Transverse colon (tissue), 4 donors: Measurements from ENCODE around the gene SMKR1. TPM values are rescaled to one million over a fixed set of nuclear protein-coding genes. Genes with fewer than 3 reads are reported as not detected.
"Not testable (repeated sequence)": the region's sequence is repeated elsewhere in the genome, so short reads cannot be mapped to it uniquely, and the experiment has no call there.

Source experiments
- DNase-seq: peaks from one replicate; pipeline ENCODE4 v3.0.0-alpha.2; 2019
- H3K27ac ChIP-seq, 4 donors: fragments of 200-600 bp; sonication (generic); 2 replicates each; pipeline ENCODE4 v1.5.1; 2016 to 2018; ENCODE audit warnings: inconsistent platforms in 4 of 4
- H3K27me3 ChIP-seq: fragments of 200-600 bp; sonication (generic); 2 replicates; pipeline ENCODE4 v1.5.1; 2017; ENCODE audit warnings: inconsistent platforms
- H3K36me3 ChIP-seq, 4 donors: fragments of 200-600 bp; sonication (generic); 2 replicates each; pipeline ENCODE4 v1.5.1; 2017 to 2019; ENCODE audit warnings: inconsistent platforms in 4 of 4
- H3K4me1 ChIP-seq, 4 donors: fragments of 200-600 bp; sonication (generic); 2 replicates each; pipeline ENCODE4 v1.5.1; 2017 to 2020; ENCODE audit warnings: inconsistent platforms in 4 of 4
- H3K4me3 ChIP-seq, 4 donors: fragments of 200-600 bp; sonication (generic); 1 replicate in 1 of 4; 2 replicates in 3 of 4; pipeline versions ENCODE4 v1.5.1 to v1.6.1; 2017 to 2019; ENCODE audit warnings: inconsistent platforms in 4 of 4
- H3K9me3 ChIP-seq, 2 donors: fragments of 200-600 bp; sonication (generic); 2 replicates each; pipeline ENCODE4 v1.5.1; 2017 to 2019; ENCODE audit warnings: inconsistent platforms in 2 of 2
- CTCF ChIP-seq, 5 experiments: fragments of 200-600 bp in 3 of 5; fragments of 450-650 bp in 2 of 5; sonication (generic) in 3 of 5; IDR thresholded peaks; 1 replicate in 2 of 5; 2 replicates in 3 of 5; pipeline ENCODE4 v1.5.1; 2016 to 2017; ENCODE audit warnings: antibody characterized with exemption in 5 of 5, inconsistent platforms in 3 of 5, mild to moderate bottlenecking in 2 of 5, moderate library complexity in 1 of 5
- EP300 ChIP-seq: sonication (generic); formaldehyde crosslinking; IDR thresholded peaks from one replicate; pipeline ENCODE4 v1.6.1; 2017; ENCODE audit warnings: antibody characterized with exemption, low read depth
- POLR2A ChIP-seq: fragments of 450-650 bp; IDR thresholded peaks from one replicate; pipeline ENCODE4 v1.6.1; 2016; ENCODE audit warnings: antibody characterized with exemption, mild to moderate bottlenecking, moderate library complexity
- POLR2AphosphoS5 ChIP-seq, 3 donors: sonication (generic); formaldehyde crosslinking; IDR thresholded peaks; one replicate each; pipeline ENCODE4 v1.6.1; 2016; ENCODE audit warnings: antibody characterized with exemption in 3 of 3
- WGBS, 2 donors: methylation state at CpG; one replicate each; pipeline ENCODE4 v1.1.5; 2018; ENCODE audit warnings: low coverage in 1 of 2; 5-methylcytosine and 5-hydroxymethylcytosine counted together
- in situ Hi-C, 4 donors: fragments of 200-750 bp; cut with MboI; loops; one replicate each; pipeline versions ENCODE4 v1.15.0 to v1.15.1; 2017; ENCODE audit warnings: low sequenced_read_pairs in 3 of 4, low pct_ligation_motif_present in 1 of 4, low pct_unique_long_range_greater_than_20kb in 1 of 4
- intact Hi-C: fragments of 100-400 bp; cut with DNase I; formaldehyde crosslinking; loops from one replicate; pipeline ENCODE4 v1.15.1; 2023; ENCODE audit warnings: low total_unique reads
- total RNA-seq, 4 donors: library from RNA; depleted of rRNA; stranded (reverse); fragments of >200 nt; gene quantifications; one replicate each; pipeline ENCODE4 v1.1.0, GENCODE V29; 2016

The SMKR1 gene
- total RNA-seq, 4 donors from 2014 or later, result not detected

DNA sequence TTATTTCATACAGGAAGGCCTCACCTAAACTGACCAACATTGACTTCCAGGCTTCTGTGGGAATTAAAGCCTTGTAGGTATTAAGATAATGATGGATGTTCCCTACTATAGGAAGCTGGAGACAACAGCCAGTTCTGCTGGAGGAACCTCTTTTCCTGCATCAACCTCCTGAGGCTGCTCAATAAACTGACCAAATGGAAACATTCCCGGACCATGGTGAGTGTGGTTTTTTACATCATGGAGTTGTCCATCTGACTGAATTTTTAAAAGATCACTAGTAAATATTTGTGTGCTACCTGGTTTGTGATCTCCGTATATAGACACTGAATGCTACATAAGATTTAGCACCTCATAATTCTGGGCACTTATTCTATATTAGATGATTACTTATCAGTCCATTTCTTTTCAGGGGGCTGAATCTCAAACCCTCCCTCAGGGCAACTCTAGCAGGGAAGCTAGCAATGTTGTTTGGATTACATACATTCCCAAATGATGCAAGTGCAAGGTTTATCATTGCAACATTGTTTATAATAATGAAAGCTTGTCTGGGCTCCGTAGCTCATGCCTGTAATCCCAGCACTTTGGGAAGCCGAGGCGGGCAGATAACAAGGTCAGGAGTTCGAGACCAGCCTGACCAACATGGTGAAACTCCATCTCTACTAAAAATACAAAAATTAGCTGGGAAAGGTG, 21.5 kb upstream of the SMKR1 start:
- H3K27me3 ChIP-seq, result no peaks in the 10 kb centered on the region
- H3K4me1 ChIP-seq, result no peaks in the 10 kb centered on the region
- H3K27ac ChIP-seq, result no peak overlapping the region
- DNase-seq, result no peak
- no peaks in the 10 kb centered on the region for H3K36me3 ChIP-seq
- WGBS, 2 donors, result 94 to 100% methylated on average over 2 to 6 of the region's 6 CpGs
- H3K4me3 ChIP-seq, result no peak overlapping the region
- in situ Hi-C loops, result no loop called here
- no peaks in the 10 kb centered on the region for H3K9me3 ChIP-seq
- no peak for TF ChIP-seq CTCF (IDR thresholded peaks at IDR 0.05)
- no peak for TF ChIP-seq EP300
- TF ChIP-seq POLR2A, result no peak
- TF ChIP-seq POLR2AphosphoS5 (IDR thresholded peaks at IDR 0.05), result no peak
- intact Hi-C loops, result no loop called here

DNA sequence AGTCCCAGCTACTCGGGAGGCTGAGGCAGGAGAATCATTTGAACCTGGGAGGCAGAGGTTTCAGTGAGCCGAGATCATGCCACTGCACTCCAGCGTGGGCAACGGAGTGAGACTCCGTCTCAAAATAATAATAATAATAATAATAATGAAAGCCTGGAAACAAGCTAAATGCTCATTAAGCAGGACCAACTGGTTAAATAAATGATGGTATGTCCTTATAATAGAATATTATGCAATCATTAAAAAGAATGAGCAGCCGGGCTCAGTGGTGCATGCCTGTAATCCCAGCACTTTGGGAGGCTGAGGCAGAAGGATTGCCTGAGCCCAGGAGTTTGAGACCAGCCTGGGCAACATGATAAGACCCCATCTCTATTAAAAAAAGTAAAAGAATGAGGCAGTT, 21.0 kb upstream of the SMKR1 start:
- H3K36me3 ChIP-seq, H3K9me3 ChIP-seq, in situ Hi-C loops, intact Hi-C loops, DNase-seq, H3K27me3 ChIP-seq, H3K4me1 ChIP-seq, H3K27ac ChIP-seq, H3K4me3 ChIP-seq: not testable (repeated sequence)
- 96 to 98% methylated on average over 6 of the region's 6 CpGs for WGBS, 2 donors

DNA sequence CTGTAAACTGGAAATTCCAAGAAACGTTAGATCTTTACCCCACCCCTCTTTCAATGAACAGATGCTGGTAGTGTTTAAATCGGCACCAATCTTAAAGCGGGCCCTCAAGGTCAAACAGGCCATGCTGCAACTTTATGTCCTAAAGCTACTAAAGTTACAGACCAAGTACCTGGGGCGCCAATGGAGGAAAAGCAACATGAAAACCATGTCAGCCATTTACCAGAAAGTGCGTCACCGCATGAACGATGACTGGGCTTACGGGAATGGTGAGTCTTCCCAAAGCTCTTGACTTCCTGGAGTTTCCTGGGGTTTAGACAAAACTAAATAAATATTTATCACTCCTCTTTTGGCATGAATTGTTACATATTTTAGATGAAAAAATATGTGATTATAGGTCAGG, 19.6 kb upstream of the SMKR1 start:
- in situ Hi-C loops, result no loop called here
- intact Hi-C loops, result no loop called here
- H3K4me3 ChIP-seq, result no peak overlapping the region
- no peaks in the 10 kb centered on the region for H3K27me3 ChIP-seq
- TF ChIP-seq POLR2AphosphoS5 (IDR thresholded peaks at IDR 0.05) (no peak), EP300 (no peak), CTCF (IDR thresholded peaks at IDR 0.05) (no peak), POLR2A (no peak)
- 96 to 100% methylated on average over 3 to 8 of the region's 8 CpGs for WGBS, 2 donors
- H3K9me3 ChIP-seq, result no peaks in the 10 kb centered on the region
- no peak for DNase-seq
- H3K36me3 ChIP-seq, result no peaks in the 10 kb centered on the region
- H3K4me1 ChIP-seq, result no peaks in the 10 kb centered on the region
- H3K27ac ChIP-seq, result no peak overlapping the region

DNA sequence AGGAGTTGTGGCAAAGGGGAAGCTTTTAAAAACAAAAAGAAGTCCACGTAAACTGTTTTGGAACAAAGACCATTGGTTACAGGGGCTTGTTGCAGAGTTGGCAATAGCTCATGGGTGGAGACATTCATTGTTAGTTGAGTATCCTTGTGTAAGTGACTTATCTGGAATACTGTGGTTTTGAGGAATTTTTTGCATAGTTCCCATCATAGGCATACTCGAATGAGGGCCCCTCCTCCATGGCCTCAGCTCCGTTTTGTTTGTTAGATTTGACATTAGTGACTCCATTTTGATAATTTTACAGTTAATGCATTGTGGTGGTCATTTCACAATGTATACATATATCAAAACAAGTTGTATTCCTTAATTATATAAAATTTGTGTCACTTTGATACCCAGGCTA, 12.8 kb upstream of the SMKR1 start:
- 84 to 89% methylated on average over 3 of the region's 3 CpGs for WGBS, 2 donors
- Histone ChIP-seq H3K4me1 (no peaks in the 10 kb centered on the region), H3K27ac (no peak overlapping the region), H3K36me3 (no peaks in the 10 kb centered on the region), H3K4me3 (no peak overlapping the region), H3K9me3 (no peaks in the 10 kb centered on the region), H3K27me3 (no peaks in the 10 kb centered on the region)
- TF ChIP-seq EP300 (no peak), POLR2AphosphoS5 (IDR thresholded peaks at IDR 0.05) (no peak), CTCF (IDR thresholded peaks at IDR 0.05) (no peak), POLR2A (no peak)
- in situ Hi-C loops (no loop called here), intact Hi-C loops (no loop called here)
- DNase-seq, result no peak

DNA sequence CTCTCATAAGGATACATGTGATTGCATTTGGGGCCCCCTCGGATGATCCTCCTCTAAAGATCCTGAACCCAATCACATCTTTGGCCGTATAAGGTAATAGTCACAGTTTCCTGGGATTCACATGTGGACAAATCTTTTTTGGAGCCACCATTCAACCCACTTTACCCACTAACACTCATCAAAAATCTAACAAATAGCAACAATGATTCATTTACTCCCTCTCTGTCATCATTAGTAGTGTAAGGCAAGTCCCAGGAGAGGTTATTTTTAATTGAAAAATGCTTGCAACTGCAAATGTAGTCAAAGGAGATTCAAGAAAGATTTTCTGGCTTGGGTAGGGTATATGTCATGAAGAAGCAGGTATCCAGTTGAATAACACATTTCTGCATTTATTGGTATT, 9.9 kb upstream of the SMKR1 start:
- Histone ChIP-seq H3K4me1 (no peaks in the 10 kb centered on the region), H3K27ac (no peak overlapping the region), H3K27me3 (no peaks in the 10 kb centered on the region), H3K9me3 (no peaks in the 10 kb centered on the region), H3K4me3 (no peak overlapping the region), H3K36me3 (no peaks in the 10 kb centered on the region)
- WGBS, 2 donors, result 82 to 86% methylated on average over 2 of the region's 2 CpGs
- intact Hi-C loops (no loop called here), in situ Hi-C loops (no loop called here)
- TF ChIP-seq POLR2AphosphoS5 (IDR thresholded peaks at IDR 0.05) (no peak), POLR2A (no peak), CTCF (IDR thresholded peaks at IDR 0.05) (no peak), EP300 (no peak)
- no peak for DNase-seq
